Measurements from ENCODE around the gene RNF123. TPM values are rescaled to one million over a fixed set of nuclear protein-coding genes. Genes with fewer than 3 reads are reported as not detected.

The RNF123 gene
- total RNA-seq, 4 donors from 2014 or later: 23.6 to 88.3 (median 33.9) TPM

DNA sequence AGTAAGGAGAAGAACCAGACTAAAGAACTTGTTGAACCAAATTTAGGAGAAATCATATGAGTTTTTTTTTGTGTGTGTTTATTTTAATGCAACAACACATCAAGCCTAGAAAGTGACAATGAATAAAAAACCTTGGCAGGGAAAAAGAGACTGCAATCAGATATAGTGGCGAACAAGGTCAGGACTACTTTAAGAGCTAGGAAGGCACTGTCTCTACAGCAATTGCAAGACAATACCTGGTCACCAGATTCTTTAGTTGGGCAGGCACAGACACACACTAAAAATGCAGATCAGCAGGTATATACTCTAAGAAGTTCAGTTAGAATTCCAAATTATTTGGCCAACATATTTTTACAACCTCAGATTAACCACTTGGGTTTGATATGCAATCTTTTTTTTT lies 65.2 kb downstream of the RNF123 start:
- TF ChIP-seq EP300 (IDR thresholded peaks at IDR 0.05): no peak
- no peak for TF ChIP-seq POLR2A (IDR thresholded peaks at IDR 0.05)
- TF ChIP-seq, protein P1, sequence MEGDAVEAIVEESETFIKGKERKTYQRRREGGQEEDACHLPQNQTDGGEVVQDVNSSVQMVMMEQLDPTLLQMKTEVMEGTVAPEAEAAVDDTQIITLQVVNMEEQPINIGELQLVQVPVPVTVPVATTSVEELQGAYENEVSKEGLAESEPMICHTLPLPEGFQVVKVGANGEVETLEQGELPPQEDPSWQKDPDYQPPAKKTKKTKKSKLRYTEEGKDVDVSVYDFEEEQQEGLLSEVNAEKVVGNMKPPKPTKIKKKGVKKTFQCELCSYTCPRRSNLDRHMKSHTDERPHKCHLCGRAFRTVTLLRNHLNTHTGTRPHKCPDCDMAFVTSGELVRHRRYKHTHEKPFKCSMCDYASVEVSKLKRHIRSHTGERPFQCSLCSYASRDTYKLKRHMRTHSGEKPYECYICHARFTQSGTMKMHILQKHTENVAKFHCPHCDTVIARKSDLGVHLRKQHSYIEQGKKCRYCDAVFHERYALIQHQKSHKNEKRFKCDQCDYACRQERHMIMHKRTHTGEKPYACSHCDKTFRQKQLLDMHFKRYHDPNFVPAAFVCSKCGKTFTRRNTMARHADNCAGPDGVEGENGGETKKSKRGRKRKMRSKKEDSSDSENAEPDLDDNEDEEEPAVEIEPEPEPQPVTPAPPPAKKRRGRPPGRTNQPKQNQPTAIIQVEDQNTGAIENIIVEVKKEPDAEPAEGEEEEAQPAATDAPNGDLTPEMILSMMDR (IDR thresholded peaks at IDR 0.05): no peak
- Histone ChIP-seq H3K9me3 (no peaks in the 10 kb centered on the region), H3K4me1 (peaks cover 15% of the 10 kb centered on the region), H3K4me3 (no peak overlapping the region), H3K27me3 (no peaks in the 10 kb centered on the region), H3K36me3 (no peaks in the 10 kb centered on the region), H3K27ac (no peak overlapping the region)
- DNase-seq (ENCODE audit: low spot score in 2 of 2): no peak
- 67% methylated on average over 1 of the region's 1 CpG for WGBS

- no peaks in the 10 kb centered on the region for H3K9me3 ChIP-seq
- 68% methylated on average over 1 of the region's 1 CpG for WGBS
- H3K27me3 ChIP-seq: no peaks in the 10 kb centered on the region
- H3K4me3 ChIP-seq: no peak overlapping the region
- TF ChIP-seq, protein P1 (IDR thresholded peaks at IDR 0.05): no peak
- TF ChIP-seq POLR2AphosphoS5 (IDR thresholded peaks at IDR 0.05) (no peak), POLR2A (IDR thresholded peaks at IDR 0.05) (no peak), EP300 (IDR thresholded peaks at IDR 0.05) (no peak)
- H3K27ac ChIP-seq: no peak overlapping the region
- no peak for DNase-seq (ENCODE audit: low spot score in 2 of 2)
- peaks cover 3% of the 10 kb centered on the region for H3K36me3 ChIP-seq
- peaks cover 15% of the 10 kb centered on the region for H3K4me1 ChIP-seq
Observed at GRCh38 chr3:49756036-49756435, 66.7 kb downstream of the RNF123 start.

DNA sequence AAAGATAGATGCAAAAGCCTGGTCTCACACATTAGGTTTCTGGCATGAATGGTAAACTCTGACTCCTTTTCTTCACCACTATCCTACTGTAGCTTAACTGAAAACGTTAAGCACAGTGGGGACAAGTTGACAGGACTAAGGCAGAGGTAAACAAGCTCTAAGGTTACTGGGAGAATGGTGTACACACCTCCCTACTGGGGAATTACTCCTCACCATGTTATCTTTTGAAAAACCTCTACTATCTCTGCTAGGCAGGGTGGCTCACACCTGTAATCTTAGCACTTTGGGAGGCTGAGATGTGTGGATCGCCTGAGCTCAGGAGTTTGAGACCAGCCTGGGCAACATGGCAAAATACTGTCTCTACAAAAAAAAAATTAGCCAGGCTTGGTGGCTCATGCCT lies 67.8 kb downstream of the RNF123 start:
- no peaks in the 10 kb centered on the region for H3K27me3 ChIP-seq
- TF ChIP-seq POLR2AphosphoS5 (IDR thresholded peaks at IDR 0.05): no peak
- no peak for TF ChIP-seq EP300 (IDR thresholded peaks at IDR 0.05)
- no peak for TF ChIP-seq POLR2A (IDR thresholded peaks at IDR 0.05)
- TF ChIP-seq, protein P1 (IDR thresholded peaks at IDR 0.05): no peak
- no peak overlapping the region for H3K27ac ChIP-seq
- peaks cover 15% of the 10 kb centered on the region for H3K4me1 ChIP-seq
- peaks cover 3% of the 10 kb centered on the region for H3K36me3 ChIP-seq
- H3K4me3 ChIP-seq: no peak overlapping the region
- H3K9me3 ChIP-seq: no peaks in the 10 kb centered on the region
- DNase-seq (ENCODE audit: low spot score in 2 of 2): no peak
- whole genome bisulfite sequencing: 83% methylated on average over 2 of the region's 2 CpGs

DNA sequence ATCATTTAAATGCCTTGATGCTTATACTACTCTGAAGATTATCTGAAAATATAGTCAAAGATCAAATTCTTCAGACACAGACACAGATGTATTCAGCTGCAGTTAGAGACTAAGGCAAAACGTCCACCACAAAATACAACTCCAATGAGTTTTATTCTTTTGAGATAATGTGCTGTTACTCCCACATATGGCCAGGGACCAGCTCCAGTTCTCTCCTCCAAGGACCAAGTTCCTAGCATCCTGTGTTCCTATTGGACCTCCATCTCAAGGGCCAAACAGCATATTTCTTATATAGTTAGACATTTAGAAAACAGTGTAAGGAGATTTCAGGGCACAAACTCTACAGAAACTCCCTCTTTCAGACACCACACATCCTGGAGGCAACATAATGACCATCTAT lies 69.9 kb downstream of the RNF123 start:
- no peak for DNase-seq (ENCODE audit: low spot score in 2 of 2)
- 33% methylated on average over 1 of the region's 1 CpG for WGBS
- H3K9me3 ChIP-seq: no peaks in the 10 kb centered on the region
- no peak for TF ChIP-seq EP300 (IDR thresholded peaks at IDR 0.05)
- TF ChIP-seq, protein P1 (IDR thresholded peaks at IDR 0.05): no peak
- no peak for TF ChIP-seq POLR2A (IDR thresholded peaks at IDR 0.05)
- TF ChIP-seq POLR2AphosphoS5 (IDR thresholded peaks at IDR 0.05): no peak
- no peak overlapping the region for H3K4me3 ChIP-seq
- H3K4me1 ChIP-seq: peaks cover 8% of the 10 kb centered on the region
- H3K27ac ChIP-seq: no peak overlapping the region
- H3K27me3 ChIP-seq: no peaks in the 10 kb centered on the region
- peaks cover 3% of the 10 kb centered on the region for H3K36me3 ChIP-seq

DNA sequence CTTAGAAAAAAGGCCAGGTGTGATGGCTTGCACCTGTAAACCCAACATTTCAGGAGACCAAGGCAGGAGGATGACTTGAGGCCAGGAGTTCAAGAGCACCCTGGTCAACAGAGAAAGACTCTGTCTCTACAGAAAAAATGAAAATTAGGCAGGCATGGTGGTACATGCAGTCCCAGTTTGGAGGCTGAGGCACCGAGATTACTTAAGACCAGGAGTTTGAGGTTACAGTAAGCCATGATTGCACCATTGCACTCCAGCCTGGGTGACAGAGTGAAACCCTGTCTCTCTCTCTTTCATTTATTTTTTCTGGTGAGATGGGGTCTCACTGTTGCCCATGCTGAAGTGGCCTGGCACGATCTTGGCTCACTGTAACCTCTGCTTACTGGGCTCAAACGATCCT lies 72.3 kb downstream of the RNF123 start:
- Histone ChIP-seq H3K36me3 (peaks cover 3% of the 10 kb centered on the region), H3K27me3 (no peaks in the 10 kb centered on the region), H3K9me3 (no peaks in the 10 kb centered on the region), H3K27ac (no peak overlapping the region), H3K4me3 (no peak overlapping the region), H3K4me1 (no peaks in the 10 kb centered on the region)
- WGBS: 82% methylated on average over 3 of the region's 3 CpGs
- peak in 1 of 2 donors; percentile 18 for DNase-seq (ENCODE audit: low spot score in 2 of 2)
- TF ChIP-seq POLR2A (IDR thresholded peaks at IDR 0.05) (no peak), EP300 (IDR thresholded peaks at IDR 0.05) (no peak), POLR2AphosphoS5 (IDR thresholded peaks at IDR 0.05) (no peak)
- TF ChIP-seq, protein P1 (IDR thresholded peaks at IDR 0.05): no peak
